Measurements from ENCODE around the gene KLF16. TPM values are rescaled to one million over a fixed set of nuclear protein-coding genes. Genes with fewer than 3 reads are reported as not detected.
A peak's percentile ranks its signal among the peaks of the same experiment; 100 is the strongest.

KLF16 gene
- total and polyA plus RNA-seq, 11 donors, result 2.9 to 19.7 (median 9.2) TPM

- WGBS, 4 donors, result 71 to 83% (median 77%) methylated on average over 6 of the region's 6 CpGs
- H3K9me3 ChIP-seq, result no peaks in the 10 kb centered on the region
- peak overlapping the region in 3 of 12 donors; percentile 13 to 95 (median 41) for H3K27ac ChIP-seq
- H3K4me1 ChIP-seq, result peaks cover 0 to 47% (median 11%) of the 10 kb centered on the region in 12 donors
- intact Hi-C loops (cut with DNase I), result no loop called here
- TF ChIP-seq CTCF (IDR thresholded peaks at IDR 0.05) (no peak), POLR2A (IDR thresholded peaks at IDR 0.05) (no peak)
- no peaks in the 10 kb centered on the region for H3K27me3 ChIP-seq
- H3K4me3 ChIP-seq, result no peak overlapping the region
- no peak for DNase-seq
- ATAC-seq, result no peak
- peaks cover 0 to 5% (median 0%) of the 10 kb centered on the region in 9 donors for H3K36me3 ChIP-seq
These were observed 39.5 kb upstream of the KLF16 start for GRCh38 chr19:1902923-1903322.

- intact Hi-C loops (cut with DNase I), result no loop called here
- Histone ChIP-seq H3K4me1 (peaks cover 0 to 50% (median 18%) of the 10 kb centered on the region in 12 donors), H3K4me3 (no peak overlapping the region), H3K36me3 (no peaks in the 10 kb centered on the region), H3K27me3 (no peaks in the 10 kb centered on the region), H3K27ac (peak overlapping the region in 5 of 12 donors; percentile 26 to 95 (median 53)), H3K9me3 (no peaks in the 10 kb centered on the region)
- DNase-seq (peak in 3 of 5 donors; percentile 41 to 66 (median 46)), ATAC-seq (no peak)
- 82 to 91% (median 86%) methylated on average over 16 of the region's 16 CpGs for WGBS, 4 donors
- no peak for TF ChIP-seq CTCF (IDR thresholded peaks at IDR 0.05)
- no peak for TF ChIP-seq POLR2A (IDR thresholded peaks at IDR 0.05)
These were observed 38.6 kb upstream of the KLF16 start for GRCh38 chr19:1901940-1902404.

- no peak for ATAC-seq
These were observed 33.1 kb upstream of the KLF16 start for GRCh38 chr19:1896508-1896907.

GRCh38 chr19:1893791-1894190 lies 30.4 kb upstream of the KLF16 start:
- Histone ChIP-seq H3K9me3 (no peaks in the 10 kb centered on the region), H3K36me3 (no peaks in the 10 kb centered on the region), H3K27me3 (no peaks in the 10 kb centered on the region), H3K4me1 (peaks cover 0 to 37% (median 12%) of the 10 kb centered on the region in 12 donors), H3K27ac (no peak overlapping the region), H3K4me3 (no peak overlapping the region)
- WGBS, 4 donors, result 87 to 90% (median 89%) methylated on average over 17 of the region's 17 CpGs
- intact Hi-C loops (cut with DNase I), result no loop called here
- ATAC-seq, result no peak
- TF ChIP-seq POLR2A (IDR thresholded peaks at IDR 0.05), result no peak
- no peak for TF ChIP-seq CTCF (IDR thresholded peaks at IDR 0.05)
- DNase-seq, result no peak

More at GRCh38 chr19:1896508-1896907, 33.1 kb upstream of the KLF16 start:
- H3K9me3 ChIP-seq, result no peaks in the 10 kb centered on the region
- TF ChIP-seq CTCF (IDR thresholded peaks at IDR 0.05), result no peak
- TF ChIP-seq POLR2A (IDR thresholded peaks at IDR 0.05), result no peak
- H3K27ac ChIP-seq, result peak overlapping the region in 2 of 12 donors; percentile 72 to 86
- DNase-seq, result no peak
- intact Hi-C loops (cut with DNase I), result no loop called here
- H3K36me3 ChIP-seq, result no peaks in the 10 kb centered on the region
- no peaks in the 10 kb centered on the region for H3K27me3 ChIP-seq
- H3K4me1 ChIP-seq, result peaks cover 0 to 37% (median 12%) of the 10 kb centered on the region in 12 donors
- WGBS, 4 donors, result 84 to 95% (median 87%) methylated on average over 11 to 13 of the region's 13 CpGs
- peak overlapping the region in 1 of 12 donors; percentile 44 for H3K4me3 ChIP-seq
